PC-3 (cell line): ENCODE data around the gene ARHGEF17. TPM values are rescaled to one million over a fixed set of nuclear protein-coding genes. Genes with fewer than 3 reads are reported as not detected.

ENCODE experiments used
- ATAC-seq: fragments of 200-7000 bp; cut with Tn5 transposase; 2 replicates; pipeline ENCODE4 v1.9.1; 2020; ENCODE audit warnings: mild to moderate bottlenecking, moderate library complexity
- BruUV-seq: library from RNA; stranded (reverse); fragments of 400-500 nt; replicated peaks from 2 replicates; lab custom pipeline; 2021; lab: Mats Ljungman, UMichigan
- CTCF ChIA-PET: fragments of 300-600 bp; sonication (Branson Sonifier 250); formaldehyde crosslinking; loops from one replicate; lab custom pipeline; 2022; ENCODE audit warnings: antibody characterized with exemption; lab: Charles Lee
- POLR2A ChIA-PET: fragments of 300-600 bp; sonication (Branson Sonifier 250); formaldehyde crosslinking; loops from one replicate; lab custom pipeline; 2022; ENCODE audit warnings: antibody characterized with exemption; ENCODE audit not compliant: unreplicated experiment; lab: Charles Lee
- DNase-seq: peaks from one replicate; pipeline ENCODE4 v3.0.0-alpha.2; 2015
- H2AFZ ChIP-seq: fragments of 300-600 bp; sonication (generic); 2 replicates; pipeline ENCODE4 v1.6.0; 2016; ENCODE audit warnings: antibody characterized with exemption, low read length
- H3F3A ChIP-seq: fragments of 300-600 bp; sonication (generic); one replicate; pipeline ENCODE4 v1.6.0; 2017; ENCODE audit warnings: antibody characterized with exemption, low read length, control low read depth, mild to moderate bottlenecking; ENCODE audit not compliant: unreplicated experiment
- H3K27ac ChIP-seq: fragments of 300-600 bp; sonication (generic); 2 replicates; pipeline ENCODE4 v1.5.1; 2016; ENCODE audit warnings: mild to moderate bottlenecking, low read length
- H3K27me3 ChIP-seq: fragments of 300-600 bp; sonication (generic); 2 replicates; pipeline ENCODE4 v1.6.1; 2016; ENCODE audit warnings: low read length, mixed read lengths
- H3K36me3 ChIP-seq: fragments of 300-600 bp; sonication (generic); 2 replicates; pipeline ENCODE4 v1.6.1; 2016; ENCODE audit warnings: low read depth, mixed run types, low read length, mixed read lengths
- H3K4me1 ChIP-seq: fragments of 300-600 bp; sonication (generic); 2 replicates; pipeline ENCODE4 v1.5.1; 2016; ENCODE audit warnings: low read length; ENCODE audit not compliant: insufficient read depth
- H3K4me2 ChIP-seq: fragments of 300-600 bp; sonication (generic); 2 replicates; pipeline ENCODE4 v1.6.0; 2016; ENCODE audit warnings: low read length
- H3K4me3 ChIP-seq: fragments of 300-600 bp; sonication (generic); 2 replicates; pipeline ENCODE4 v1.5.1; 2016; ENCODE audit warnings: mild to moderate bottlenecking, low read length, mixed read lengths
- H3K79me2 ChIP-seq: fragments of 300-600 bp; sonication (generic); 2 replicates; pipeline ENCODE4 v1.6.1; 2017; ENCODE audit warnings: low read length, mixed read lengths
- H3K9ac ChIP-seq: fragments of 300-600 bp; sonication (generic); 2 replicates; pipeline ENCODE4 v1.6.0; 2016; ENCODE audit warnings: mild to moderate bottlenecking, low read length
- H3K9me2 ChIP-seq: fragments of 300-600 bp; sonication (generic); replicated peaks from 2 replicates; pipeline ENCODE4 v1.6.1; 2016; ENCODE audit warnings: mixed run types, low read length, mixed read lengths
- H3K9me3 ChIP-seq: fragments of 300-600 bp; sonication (generic); 2 replicates; pipeline ENCODE4 v1.6.1; 2016; ENCODE audit warnings: low read length, mixed read lengths
- H4K20me1 ChIP-seq: fragments of 300-600 bp; sonication (generic); 2 replicates; pipeline ENCODE4 v1.6.1; 2016; ENCODE audit warnings: low read length, mixed read lengths
- EZH2 ChIP-seq: fragments of 300-600 bp; sonication (generic); IDR thresholded peaks from one replicate; pipeline ENCODE4 v1.6.1; 2017; ENCODE audit warnings: antibody characterized with exemption, mild to moderate bottlenecking, low read length; ENCODE audit not compliant: unreplicated experiment
- EZH2phosphoT487 ChIP-seq: fragments of 300-600 bp; sonication (generic); IDR thresholded peaks from 2 replicates; pipeline ENCODE4 v1.6.1; 2018; ENCODE audit warnings: mild to moderate bottlenecking, antibody characterized with exemption, low read length, borderline replicate concordance
- intact Hi-C: fragments of 100-400 bp; cut with micrococcal nuclease; formaldehyde crosslinking; loops from 2 replicates; pipeline ENCODE4 v1.9.0; 2023
- total RNA-seq: library from RNA; depleted of rRNA; stranded (reverse); fragments of >200 nt; gene quantifications from 2 replicates; pipeline ENCODE4 v1.2.3, GENCODE V29; 2014
- TF ChIP-seq, protein P1 (sequence below): fragments of 300-600 bp; sonication (generic); conservative IDR thresholded peaks from 2 replicates; pipeline ENCODE4 v1.5.1; 2017; ENCODE audit warnings: antibody characterized with exemption, low read depth, mild to moderate bottlenecking, low read length

The ARHGEF17 gene
- total RNA-seq, 1 experiment from 2014 or later, result 6.2 TPM

DNA sequence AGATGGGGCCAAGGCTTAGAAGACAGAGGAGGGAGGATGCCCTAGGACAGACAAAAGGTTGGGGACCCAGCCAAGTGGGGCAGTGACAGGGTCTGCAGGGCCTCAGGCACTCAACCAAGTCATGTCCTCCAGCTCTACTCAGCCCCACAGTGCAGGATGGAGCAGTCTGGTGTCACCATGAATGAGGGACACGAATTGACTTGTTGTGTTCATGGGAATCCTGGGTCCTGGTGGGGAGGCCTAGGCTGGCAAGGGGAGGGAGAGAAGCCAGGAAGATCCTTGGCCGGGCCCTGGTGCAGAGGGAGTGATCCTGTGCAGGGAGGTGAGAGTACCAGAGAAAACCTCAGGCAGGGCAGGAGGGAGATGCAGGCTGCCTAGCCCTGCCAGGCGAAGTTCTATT, 24.0 kb upstream of the ARHGEF17 start:
- BruUV-seq, result no TSS peak
- no peaks in the 10 kb centered on the region for H3K79me2 ChIP-seq
- H3F3A ChIP-seq, result no peaks in the 10 kb centered on the region
- peaks cover 7% of the 10 kb centered on the region for H3K4me1 ChIP-seq
- no peak overlapping the region for H3K4me3 ChIP-seq
- H3K9me3 ChIP-seq, result no peaks in the 10 kb centered on the region
- TF ChIP-seq, protein P1, sequence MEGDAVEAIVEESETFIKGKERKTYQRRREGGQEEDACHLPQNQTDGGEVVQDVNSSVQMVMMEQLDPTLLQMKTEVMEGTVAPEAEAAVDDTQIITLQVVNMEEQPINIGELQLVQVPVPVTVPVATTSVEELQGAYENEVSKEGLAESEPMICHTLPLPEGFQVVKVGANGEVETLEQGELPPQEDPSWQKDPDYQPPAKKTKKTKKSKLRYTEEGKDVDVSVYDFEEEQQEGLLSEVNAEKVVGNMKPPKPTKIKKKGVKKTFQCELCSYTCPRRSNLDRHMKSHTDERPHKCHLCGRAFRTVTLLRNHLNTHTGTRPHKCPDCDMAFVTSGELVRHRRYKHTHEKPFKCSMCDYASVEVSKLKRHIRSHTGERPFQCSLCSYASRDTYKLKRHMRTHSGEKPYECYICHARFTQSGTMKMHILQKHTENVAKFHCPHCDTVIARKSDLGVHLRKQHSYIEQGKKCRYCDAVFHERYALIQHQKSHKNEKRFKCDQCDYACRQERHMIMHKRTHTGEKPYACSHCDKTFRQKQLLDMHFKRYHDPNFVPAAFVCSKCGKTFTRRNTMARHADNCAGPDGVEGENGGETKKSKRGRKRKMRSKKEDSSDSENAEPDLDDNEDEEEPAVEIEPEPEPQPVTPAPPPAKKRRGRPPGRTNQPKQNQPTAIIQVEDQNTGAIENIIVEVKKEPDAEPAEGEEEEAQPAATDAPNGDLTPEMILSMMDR, result no peak
- TF ChIP-seq EZH2phosphoT487, result no peak
- TF ChIP-seq EZH2, result no peak
- no peaks in the 10 kb centered on the region for H3K9me2 ChIP-seq
- ATAC-seq (no peak), DNase-seq (no peak)
- H3K9ac ChIP-seq, result no peak overlapping the region
- ChIA-PET POLR2A (no interaction called here), CTCF (no interaction called here)
- no peak overlapping the region for H2AFZ ChIP-seq
- H3K27ac ChIP-seq, result no peak overlapping the region
- H3K36me3 ChIP-seq, result no peaks in the 10 kb centered on the region
- no peak overlapping the region for H3K4me2 ChIP-seq
- H3K27me3 ChIP-seq, result no peaks in the 10 kb centered on the region
- intact Hi-C loops, result loop anchor here (10.0 kb wide), 1 partner anchor 359 kb away; no protein-coding TSS in a partner anchor
- H4K20me1 ChIP-seq, result no peaks in the 10 kb centered on the region

DNA sequence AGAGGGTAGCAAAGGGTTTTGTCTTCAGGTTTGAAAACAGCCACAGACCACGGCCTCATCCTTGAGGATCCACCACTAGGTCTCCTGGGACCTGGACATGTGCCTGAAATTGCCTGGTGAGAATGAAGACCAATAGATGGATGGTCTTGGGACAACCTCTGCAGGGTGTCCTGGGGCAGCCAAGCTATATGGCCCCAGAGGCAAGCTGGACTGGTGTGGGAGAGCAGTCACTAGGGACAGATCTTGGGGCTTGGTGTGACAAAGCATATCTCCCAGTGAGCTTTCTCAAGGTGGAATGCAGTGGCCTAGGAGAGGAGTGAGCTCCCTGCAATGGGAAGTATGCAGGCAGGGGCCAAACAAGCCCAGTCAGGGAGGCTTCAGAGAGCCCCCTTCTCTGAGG, 22.4 kb upstream of the ARHGEF17 start:
- H3K9ac ChIP-seq, result no peak overlapping the region
- H3K4me1 ChIP-seq, result peaks cover 11% of the 10 kb centered on the region
- no peak overlapping the region for H3K4me3 ChIP-seq
- ATAC-seq (no peak), DNase-seq (no peak)
- no peaks in the 10 kb centered on the region for H3K9me3 ChIP-seq
- H3K4me2 ChIP-seq, result no peak overlapping the region
- POLR2A ChIA-PET, result no interaction called here
- H3K27me3 ChIP-seq, result no peaks in the 10 kb centered on the region
- H3F3A ChIP-seq, result no peaks in the 10 kb centered on the region
- H3K27ac ChIP-seq, result no peak overlapping the region
- no peaks in the 10 kb centered on the region for H3K36me3 ChIP-seq
- CTCF ChIA-PET, result no interaction called here
- no peaks in the 10 kb centered on the region for H4K20me1 ChIP-seq
- no peaks in the 10 kb centered on the region for H3K79me2 ChIP-seq
- no TSS peak for BruUV-seq
- TF ChIP-seq EZH2, result no peak
- TF ChIP-seq, protein P1, result no peak
- TF ChIP-seq EZH2phosphoT487, result no peak
- H3K9me2 ChIP-seq, result no peaks in the 10 kb centered on the region
- intact Hi-C loops, result loop anchor here (5.0 to 10.0 kb wide), 2 partner anchors 38 to 361 kb away; no protein-coding TSS in a partner anchor
- no peak overlapping the region for H2AFZ ChIP-seq

- peaks cover 11% of the 10 kb centered on the region for H3K4me1 ChIP-seq
- intact Hi-C loops, result loop anchor here (5.0 to 10.0 kb wide), 2 partner anchors 39 to 362 kb away; no protein-coding TSS in a partner anchor
- H4K20me1 ChIP-seq, result no peaks in the 10 kb centered on the region
- H3K4me3 ChIP-seq, result no peak overlapping the region
- no peak for DNase-seq
- no peaks in the 10 kb centered on the region for H3K36me3 ChIP-seq
- H3K27ac ChIP-seq, result no peak overlapping the region
- no peaks in the 10 kb centered on the region for H3F3A ChIP-seq
- no peak overlapping the region for H3K9ac ChIP-seq
- BruUV-seq, result no TSS peak
- H3K9me2 ChIP-seq, result no peaks in the 10 kb centered on the region
- H3K27me3 ChIP-seq, result no peaks in the 10 kb centered on the region
- ChIA-PET POLR2A (no interaction called here), CTCF (no interaction called here)
- no peak for TF ChIP-seq EZH2phosphoT487
- TF ChIP-seq, protein P1, result no peak
- no peak for TF ChIP-seq EZH2
- no peak for ATAC-seq
- no peak overlapping the region for H3K4me2 ChIP-seq
- H3K9me3 ChIP-seq, result no peaks in the 10 kb centered on the region
- H3K79me2 ChIP-seq, result no peaks in the 10 kb centered on the region
- H2AFZ ChIP-seq, result no peak overlapping the region
Measured at GRCh38 chr11:73286240-73286810, 21.8 kb upstream of the ARHGEF17 start.
